ENCODE data around the gene HAPLN3. TPM values are rescaled to one million over a fixed set of nuclear protein-coding genes. Genes with fewer than 3 reads are reported as not detected.

Gene HAPLN3
- total and polyA plus RNA-seq, 10 of the 15 experiments (the other 5 are each of a cell fraction or from before 2014, with no cell fraction given) = 0.20 to 5.0 (median 1.4) TPM; not detected in 1

DNA sequence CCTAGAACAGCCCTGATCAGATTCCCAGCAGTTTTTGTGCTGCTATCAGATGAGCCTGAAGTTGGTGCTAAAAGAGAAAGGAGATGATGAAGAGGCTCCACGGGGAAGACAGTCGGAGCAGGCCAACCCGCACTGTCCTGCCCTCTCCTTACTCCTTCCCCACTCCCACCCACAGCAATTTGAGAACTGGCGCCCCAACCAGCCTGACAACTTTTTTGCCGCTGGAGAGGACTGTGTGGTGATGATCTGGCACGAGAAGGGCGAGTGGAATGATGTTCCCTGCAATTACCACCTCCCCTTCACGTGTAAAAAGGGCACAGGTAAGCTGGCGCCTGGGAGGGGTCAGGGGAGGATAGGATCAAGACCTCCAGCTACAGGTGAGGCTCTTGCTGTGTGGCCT is 22.6 kb downstream of the HAPLN3 start:
- H3K27me3 ChIP-seq (replicated peaks in 1 of 2; ENCODE audit: control insufficient read depth in 2 of 2, insufficient read depth in 2 of 2, low read length in 1 of 2) = no peaks in the 10 kb centered on the region; a peak in 2 of 4 replicates
- no peak overlapping the region for H2AFZ ChIP-seq (ENCODE audit: control insufficient read depth, low read depth, low read length)
- H3K9me3 ChIP-seq (replicated peaks; ENCODE audit: control insufficient read depth, insufficient read depth, low read length) = no peaks in the 10 kb centered on the region
- 12% methylated on average over 9 of the region's 9 CpGs for WGBS (ENCODE audit: insufficient coverage, insufficient replicate concordance, low lambda C conversion rate, missing lambda C conversion rate)
- ChIA-PET SMC1A (ENCODE audit: uncharacterized antibody, unreplicated experiment) (interaction anchor here (0.5 kb wide), 1 partner anchor 309 kb away, joined by 3 read pairs; no protein-coding TSS in a partner anchor), RAD21 (ENCODE audit: unreplicated experiment) (no interaction called here), CTCF (interaction anchor here (1.1 kb wide), 1 partner anchor 18 kb away, joined by 3 read pairs; no protein-coding TSS in a partner anchor), POLR2A (no interaction called here)
- H3K79me2 ChIP-seq (ENCODE audit: control insufficient read depth, insufficient read depth, low read length) = no peaks in the 10 kb centered on the region
- FAIRE-seq (no peak), ATAC-seq (no peak), DNase-seq (ENCODE audit: low read depth, low spot score) (no peak)
- no peak overlapping the region for H3K27ac ChIP-seq (ENCODE audit: control insufficient read depth, insufficient read depth)
- H3K36me3 ChIP-seq (ENCODE audit: control insufficient read depth in 2 of 2, insufficient read depth in 2 of 2, low read length in 1 of 2) = no peaks in the 10 kb centered on the region
- no peaks in the 10 kb centered on the region for H3K4me1 ChIP-seq (ENCODE audit: control insufficient read depth, insufficient read depth, low read length)
- no peak overlapping the region for H3K9ac ChIP-seq (ENCODE audit: control insufficient read depth, insufficient read depth, low read length)
- no peak overlapping the region for H3K4me2 ChIP-seq (ENCODE audit: control insufficient read depth, insufficient read depth)
- BruUV-seq (replicated peaks) = no TSS peak
- in situ Hi-C loops (cut with MboI) = no loop called here
- intact Hi-C loops (cut with micrococcal nuclease; ENCODE audit: unreplicated experiment) = no loop called here
- H3K4me3 ChIP-seq = no peak overlapping the region
- H4K20me1 ChIP-seq (ENCODE audit: control insufficient read depth, insufficient read depth) = no peaks in the 10 kb centered on the region
- no peak for TF ChIP-seq TCF7 (IDR thresholded peaks at IDR 0.05; ENCODE audit: borderline replicate concordance)
- no peak for TF ChIP-seq RELA (IDR thresholded peaks at IDR 0.05; ENCODE audit: borderline replicate concordance, partially characterized antibody)
- no peak for TF ChIP-seq ZBTB40 (IDR thresholded peaks at IDR 0.05; ENCODE audit: borderline replicate concordance)
- no peak for TF ChIP-seq TCF3 (IDR thresholded peaks at IDR 0.05; ENCODE audit: borderline replicate concordance, insufficient read depth, low read depth, low read length)
- TF ChIP-seq PBX3 (IDR thresholded peaks at IDR 0.05; ENCODE audit: insufficient replicate concordance, low read depth, low read length) = no peak
- TF ChIP-seq KAT2A (conservative IDR thresholded peaks at IDR 0.05; ENCODE audit: control insufficient read depth, low read depth, low read length) = no peak
- no peak for TF ChIP-seq SMAD5 (IDR thresholded peaks at IDR 0.05; ENCODE audit: low read depth)
- TF ChIP-seq LARP7 (IDR thresholded peaks at IDR 0.05) = no peak
- no peak for TF ChIP-seq BCL11A (IDR thresholded peaks at IDR 0.05; ENCODE audit: low read depth, low read length)
- no peak for TF ChIP-seq YBX1 (IDR thresholded peaks at IDR 0.05)
- TF ChIP-seq HDAC6 (IDR thresholded peaks at IDR 0.05; ENCODE audit: unreplicated experiment) = no peak
- no peak for TF ChIP-seq NFXL1 (IDR thresholded peaks at IDR 0.05; ENCODE audit: borderline replicate concordance)
- TF ChIP-seq BMI1 (IDR thresholded peaks at IDR 0.05; ENCODE audit: borderline replicate concordance) = no peak
- TF ChIP-seq IKZF2 (IDR thresholded peaks at IDR 0.05) = no peak
- TF ChIP-seq ZNF592 (IDR thresholded peaks at IDR 0.05) = no peak
- TF ChIP-seq ZNF384 (IDR thresholded peaks at IDR 0.05; ENCODE audit: borderline replicate concordance, low read depth, low read length) = no peak
- no peak for TF ChIP-seq HCFC1 (IDR thresholded peaks at IDR 0.05; ENCODE audit: low read length)
- no peak for TF ChIP-seq HDAC2 (IDR thresholded peaks at IDR 0.05)
